HCT116 (cell line): Measurements from ENCODE around the gene PRMT2. TPM values are rescaled to one million over a fixed set of nuclear protein-coding genes. Genes with fewer than 3 reads are reported as not detected.

ENCODE experiments used
- ATAC-seq: fragments of 200-7000 bp; cut with Tn5 transposase; 2 replicates; pipeline ENCODE4 v1.9.1; 2020; ENCODE audit warnings: mild to moderate bottlenecking, moderate library complexity
- BruUV-seq: library from RNA; stranded (reverse); fragments of 400-500 nt; replicated peaks from 2 replicates; lab custom pipeline; 2021; lab: Mats Ljungman, UMichigan
- CTCF ChIA-PET: fragments of 300-600 bp; sonication (Branson Sonifier 250); formaldehyde crosslinking; loops from one replicate; lab custom pipeline; 2021; ENCODE audit warnings: antibody characterized with exemption; lab: Charles Lee
- POLR2A ChIA-PET: fragments of 300-600, 350-600 bp; sonication (Branson Sonifier 250); formaldehyde crosslinking; loops from one replicate; lab custom pipeline; 2021; ENCODE audit warnings: antibody characterized with exemption; lab: Charles Lee
- RAD21 ChIA-PET, 2 experiments: fragments of 300-600 bp; sonication (Branson Sonifier 250); formaldehyde crosslinking; loops; one replicate each; lab custom pipeline; 2023; ENCODE audit warnings: low total read pairs in 2 of 2; ENCODE audit not compliant: uncharacterized antibody in 2 of 2, unreplicated experiment in 2 of 2, low non-redundant PET in 1 of 2; lab: Charles Lee
- DNase-seq: peaks from one replicate; pipeline ENCODE4 v3.0.0-alpha.2; 2010; ENCODE audit warnings: low read depth, low spot score
- H2AFZ ChIP-seq: fragments of 200-600 bp; shearing (Covaris generic), sonication (generic); 2 replicates; pipeline ENCODE4 v1.6.1; 2017; ENCODE audit warnings: low read depth, mixed run types, mixed read lengths, antibody characterized with exemption, low read length; ENCODE audit not compliant: poor library complexity, severe bottlenecking
- H3K27ac ChIP-seq: 2 replicates; pipeline ENCODE4 v1.5.1; 2012; ENCODE audit warnings: low read depth, low read length
- H3K27me3 ChIP-seq: fragments of 200-600 bp; sonication (generic); 2 replicates; pipeline ENCODE4 v1.6.1; 2016; ENCODE audit warnings: mixed run types, low read length, mixed read lengths; ENCODE audit not compliant: insufficient read depth
- H3K36me3 ChIP-seq, 2 experiments: fragments of 200-500 bp in 1 of 2; fragments of 200-600 bp in 1 of 2; sonication (Bioruptor generic) in 1 of 2; sonication (generic) in 1 of 2; 2 replicates each; pipeline versions ENCODE4 v1.5.1 to v1.6.1; 2014 to 2016; ENCODE audit warnings: low read length in 2 of 2, inconsistent platforms in 1 of 2, mixed read lengths in 1 of 2, mixed run types in 1 of 2; ENCODE audit not compliant: insufficient read depth in 2 of 2, control insufficient read depth in 1 of 2
- H3K4me1 ChIP-seq, 2 experiments: fragments of 200-600 bp in 1 of 2; sonication (generic) in 1 of 2; 2 replicates each; pipeline versions ENCODE4 v1.5.1 to v1.6.1; 2012 to 2017; ENCODE audit warnings: low read length in 2 of 2, inconsistent platforms in 1 of 2, mild to moderate bottlenecking in 1 of 2, mixed read lengths in 1 of 2, mixed run types in 1 of 2, moderate library complexity in 1 of 2; ENCODE audit not compliant: insufficient read depth in 2 of 2, control insufficient read depth in 1 of 2
- H3K4me2 ChIP-seq: fragments of 200-600 bp; sonication (generic); 2 replicates; pipeline ENCODE4 v1.6.1; 2017; ENCODE audit warnings: mixed run types, low read length, mixed read lengths
- H3K4me3 ChIP-seq, 2 experiments: fragments of 200-600 bp in 1 of 2; sonication (generic) in 1 of 2; replicated peaks in 1 of 2; 2 replicates each; pipeline ENCODE4 v1.5.1; 2011 to 2016; ENCODE audit warnings: low read length in 2 of 2, control low read depth in 1 of 2, low read depth in 1 of 2, mild to moderate bottlenecking in 1 of 2, mixed read lengths in 1 of 2, mixed run types in 1 of 2
- H3K79me2 ChIP-seq: fragments of 200-600 bp; sonication (generic); 2 replicates; pipeline ENCODE4 v1.6.1; 2017; ENCODE audit warnings: mild to moderate bottlenecking, mixed run types, low read length, moderate library complexity, mixed read lengths; ENCODE audit not compliant: insufficient read depth
- H3K9ac ChIP-seq: fragments of 200-600 bp; sonication (generic); 2 replicates; pipeline ENCODE4 v1.6.1; 2016; ENCODE audit warnings: low read length, mixed read lengths
- H3K9me2 ChIP-seq: fragments of 200-600 bp; sonication (generic), shearing (Covaris generic); 2 replicates; pipeline ENCODE4 v1.6.1; 2017; ENCODE audit warnings: mixed run types, mild to moderate bottlenecking, moderate library complexity; ENCODE audit not compliant: insufficient read depth
- H3K9me3 ChIP-seq, 2 experiments: fragments of 200-500 bp in 1 of 2; fragments of 200-600 bp in 1 of 2; sonication (Bioruptor generic) in 1 of 2; sonication (generic) in 1 of 2; 2 replicates each; pipeline ENCODE4 v1.6.1; 2014 to 2017; ENCODE audit warnings: low read length in 2 of 2, mixed read lengths in 2 of 2, inconsistent platforms in 1 of 2, low read depth in 1 of 2, mild to moderate bottlenecking in 1 of 2, mixed run types in 1 of 2, moderate library complexity in 1 of 2; ENCODE audit not compliant: control insufficient read depth in 1 of 2, insufficient read depth in 1 of 2
- H4K20me1 ChIP-seq: fragments of 200-600 bp; sonication (generic), shearing (Covaris generic); 2 replicates; pipeline ENCODE4 v1.6.1; 2017; ENCODE audit warnings: mixed run types, mild to moderate bottlenecking, moderate library complexity; ENCODE audit not compliant: insufficient read depth
- CBX3 ChIP-seq: IDR thresholded peaks from 2 replicates; pipeline ENCODE4 v1.6.1; 2012; ENCODE audit warnings: low read depth
- CEBPB ChIP-seq: IDR thresholded peaks from 2 replicates; pipeline ENCODE4 v1.6.1; 2012; ENCODE audit warnings: low read depth
- EGR1 ChIP-seq: IDR thresholded peaks from 2 replicates; pipeline ENCODE4 v1.6.1; 2012; ENCODE audit warnings: low read depth
- JUND ChIP-seq: IDR thresholded peaks from 2 replicates; pipeline ENCODE4 v1.6.1; 2012
- POLR2A ChIP-seq: IDR thresholded peaks from 2 replicates; pipeline ENCODE4 v1.7.0; 2011; ENCODE audit warnings: borderline replicate concordance; ENCODE audit not compliant: insufficient read depth, insufficient read length; ENCODE audit errors: extremely low read depth
- RAD21 ChIP-seq: IDR thresholded peaks from 2 replicates; pipeline ENCODE4 v1.6.1; 2012; ENCODE audit warnings: low read depth, mild to moderate bottlenecking
- REST ChIP-seq: IDR thresholded peaks from 2 replicates; pipeline ENCODE4 v1.6.1; 2012; ENCODE audit warnings: low read depth
- SIN3A ChIP-seq: IDR thresholded peaks from 2 replicates; pipeline ENCODE4 v1.6.1; 2012; ENCODE audit warnings: low read depth
- SP1 ChIP-seq: IDR thresholded peaks from 2 replicates; pipeline ENCODE4 v1.6.1; 2012; ENCODE audit warnings: low read depth
- SRF ChIP-seq: IDR thresholded peaks from 2 replicates; pipeline ENCODE4 v1.6.1; 2012; ENCODE audit warnings: low read depth
- TCF7L2 ChIP-seq: IDR thresholded peaks from 2 replicates; pipeline ENCODE4 v1.7.0; 2011; ENCODE audit warnings: borderline replicate concordance, inconsistent platforms; ENCODE audit not compliant: insufficient read depth, insufficient read length; ENCODE audit errors: extremely low read depth
- YY1 ChIP-seq: IDR thresholded peaks from 2 replicates; pipeline ENCODE4 v1.6.1; 2011; ENCODE audit warnings: low read length, low read depth, moderate library complexity, mild to moderate bottlenecking; ENCODE audit not compliant: insufficient replicate concordance; ENCODE audit errors: extremely low read depth
- ZFX ChIP-seq: fragments of 450-650 bp; IDR thresholded peaks from 2 replicates; pipeline ENCODE4 v1.6.1; 2017
- ZNF274 ChIP-seq: fragments of 200-500 bp; sonication (Bioruptor generic); IDR thresholded peaks from 2 replicates; pipeline ENCODE4 v1.6.1; 2014; ENCODE audit warnings: mild to moderate bottlenecking, low read depth, low read length, inconsistent platforms
- intact Hi-C: fragments of 100-400 bp; cut with micrococcal nuclease; formaldehyde crosslinking; loops from 2 replicates; pipeline ENCODE4 v1.10.0; 2022
- total RNA-seq: library from RNA; stranded (reverse); gene quantifications from one replicate; pipeline ENCODE4 v1.2.1, GENCODE V29; 2021; ENCODE audit not compliant: unreplicated experiment
- TF ChIP-seq, protein P1 (sequence below): IDR thresholded peaks from 2 replicates; pipeline ENCODE4 v1.6.1; 2011; ENCODE audit warnings: mild to moderate bottlenecking, low read length, moderate library complexity; ENCODE audit not compliant: insufficient replicate concordance; ENCODE audit errors: extremely low read depth
- TF ChIP-seq, protein P2 (sequence below): IDR thresholded peaks from 2 replicates; pipeline ENCODE4 v1.6.1; 2012
- TF ChIP-seq, protein P3 (sequence below): IDR thresholded peaks from 2 replicates; pipeline ENCODE4 v1.6.1; 2012

PRMT2 gene
- total RNA-seq, 1 experiment from 2014 or later = 59.1 TPM

DNA sequence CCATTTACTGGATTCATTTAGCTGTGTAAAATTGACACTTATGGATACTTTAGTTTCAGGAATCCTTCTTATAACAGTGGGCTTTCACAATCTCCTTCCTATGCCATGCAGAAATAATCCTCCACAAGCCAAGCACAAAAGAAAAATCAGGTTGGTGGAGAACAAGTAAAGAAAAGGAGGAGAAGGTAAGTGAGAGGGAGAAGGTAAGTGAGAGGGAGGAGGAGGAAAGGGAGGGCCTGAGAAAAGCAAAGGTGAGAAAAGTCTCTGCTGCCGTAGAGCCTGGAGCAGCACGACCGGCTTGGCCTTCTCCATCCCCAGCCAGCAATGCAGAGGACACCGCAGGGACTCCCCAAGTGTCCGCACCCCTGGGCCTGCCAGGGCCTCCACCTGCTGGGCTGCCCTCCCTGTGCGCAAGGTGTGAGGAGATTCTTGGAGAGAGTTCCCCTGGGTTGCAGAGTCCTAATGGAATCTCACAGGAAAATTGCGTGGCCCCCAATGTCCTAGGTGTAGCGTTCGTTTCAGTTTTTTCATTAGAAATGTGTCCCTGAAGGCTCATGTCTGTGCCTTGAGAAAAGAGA, 39.0 kb downstream of the PRMT2 start:
- no peaks in the 10 kb centered on the region for H3K79me2 ChIP-seq
- ChIA-PET RAD21 (no interaction called here), CTCF (no interaction called here), POLR2A (no interaction called here)
- no peak overlapping the region for H3K27ac ChIP-seq
- intact Hi-C loops = no loop called here
- TF ChIP-seq REST (no peak), ZNF274 (no peak), CEBPB (no peak), JUND (no peak), TCF7L2 (no peak), YY1 (no peak), ZFX (no peak), SIN3A (no peak), SRF (no peak), RAD21 (no peak), CBX3 (no peak), SP1 (no peak), POLR2A (no peak), EGR1 (no peak)
- TF ChIP-seq, protein P1, sequence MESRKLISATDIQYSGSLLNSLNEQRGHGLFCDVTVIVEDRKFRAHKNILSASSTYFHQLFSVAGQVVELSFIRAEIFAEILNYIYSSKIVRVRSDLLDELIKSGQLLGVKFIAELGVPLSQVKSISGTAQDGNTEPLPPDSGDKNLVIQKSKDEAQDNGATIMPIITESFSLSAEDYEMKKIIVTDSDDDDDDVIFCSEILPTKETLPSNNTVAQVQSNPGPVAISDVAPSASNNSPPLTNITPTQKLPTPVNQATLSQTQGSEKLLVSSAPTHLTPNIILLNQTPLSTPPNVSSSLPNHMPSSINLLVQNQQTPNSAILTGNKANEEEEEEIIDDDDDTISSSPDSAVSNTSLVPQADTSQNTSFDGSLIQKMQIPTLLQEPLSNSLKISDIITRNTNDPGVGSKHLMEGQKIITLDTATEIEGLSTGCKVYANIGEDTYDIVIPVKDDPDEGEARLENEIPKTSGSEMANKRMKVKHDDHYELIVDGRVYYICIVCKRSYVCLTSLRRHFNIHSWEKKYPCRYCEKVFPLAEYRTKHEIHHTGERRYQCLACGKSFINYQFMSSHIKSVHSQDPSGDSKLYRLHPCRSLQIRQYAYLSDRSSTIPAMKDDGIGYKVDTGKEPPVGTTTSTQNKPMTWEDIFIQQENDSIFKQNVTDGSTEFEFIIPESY = no peak
- TF ChIP-seq, protein P2, sequence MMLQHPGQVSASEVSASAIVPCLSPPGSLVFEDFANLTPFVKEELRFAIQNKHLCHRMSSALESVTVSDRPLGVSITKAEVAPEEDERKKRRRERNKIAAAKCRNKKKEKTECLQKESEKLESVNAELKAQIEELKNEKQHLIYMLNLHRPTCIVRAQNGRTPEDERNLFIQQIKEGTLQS = no peak
- TF ChIP-seq, protein P3, sequence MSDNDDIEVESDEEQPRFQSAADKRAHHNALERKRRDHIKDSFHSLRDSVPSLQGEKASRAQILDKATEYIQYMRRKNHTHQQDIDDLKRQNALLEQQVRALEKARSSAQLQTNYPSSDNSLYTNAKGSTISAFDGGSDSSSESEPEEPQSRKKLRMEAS = no peak
- H3K9me3 ChIP-seq = no peaks in the 10 kb centered on the region
- ATAC-seq (no peak), DNase-seq (no peak)
- no peak overlapping the region for H3K4me2 ChIP-seq
- no peaks in the 10 kb centered on the region for H4K20me1 ChIP-seq
- no peaks in the 10 kb centered on the region for H3K27me3 ChIP-seq
- no peak overlapping the region for H3K9ac ChIP-seq
- H3K4me3 ChIP-seq = no peak overlapping the region
- no peaks in the 10 kb centered on the region for H3K36me3 ChIP-seq
- no peaks in the 10 kb centered on the region for H3K4me1 ChIP-seq
- H2AFZ ChIP-seq = no peak overlapping the region
- BruUV-seq = no TSS peak
- H3K9me2 ChIP-seq = no peaks in the 10 kb centered on the region
